ENCODE data around the gene NUP214.

GRCh38 chr9:131111854-131112311 is 13.5 kb upstream of the NUP214 start:
- TF ChIP-seq CTCF (IDR thresholded peaks at IDR 0.05) (no peak), ZFX (IDR thresholded peaks at IDR 0.05; ENCODE audit: borderline replicate concordance) (no peak)
